Mesenchymal stem cell (in vitro differentiated cells and primary cell): ENCODE measurements around the gene WIPF3. TPM values are rescaled to one million over a fixed set of nuclear protein-coding genes. Genes with fewer than 3 reads are reported as not detected.
"Not testable (repeated sequence)": the region's sequence is repeated elsewhere in the genome, so short reads cannot be mapped to it uniquely, and the experiment has no call there.

Experiments used
- DNase-seq: peaks from one replicate; pipeline ENCODE4 v3.0.0-alpha.2; 2013
- H2AFZ ChIP-seq: one replicate; pipeline ENCODE4 v1.6.1; 2013; ENCODE audit warnings: low read depth, mild to moderate bottlenecking, control low read depth, inconsistent platforms, low read length, moderate library complexity
- H2AK5ac ChIP-seq: 2 replicates; pipeline ENCODE4 v1.6.1; 2013; ENCODE audit warnings: low read length, moderate library complexity, mild to moderate bottlenecking, inconsistent platforms; ENCODE audit not compliant: severe bottlenecking
- H2BK120ac ChIP-seq: one replicate; pipeline ENCODE4 v1.6.1; 2013; ENCODE audit warnings: low read depth, mild to moderate bottlenecking, inconsistent platforms, low read length, moderate library complexity
- H2BK12ac ChIP-seq, 2 experiments: one replicate each; pipeline ENCODE4 v1.6.1; 2013; ENCODE audit warnings: inconsistent platforms in 2 of 2, low read length in 2 of 2, mild to moderate bottlenecking in 2 of 2, moderate library complexity in 2 of 2, control low read depth in 1 of 2
- H2BK15ac ChIP-seq: one replicate; pipeline ENCODE4 v1.6.1; 2013; ENCODE audit warnings: mild to moderate bottlenecking, low read depth, inconsistent platforms; ENCODE audit not compliant: poor library complexity, severe bottlenecking
- H2BK5ac ChIP-seq: 2 replicates; pipeline ENCODE4 v1.6.1; 2013; ENCODE audit warnings: low read depth, mild to moderate bottlenecking, low read length, control low read depth, inconsistent platforms; ENCODE audit not compliant: poor library complexity, severe bottlenecking
- H3K14ac ChIP-seq, 2 experiments: one replicate each; pipeline ENCODE4 v1.6.1; 2013; ENCODE audit warnings: inconsistent platforms in 2 of 2, low read length in 2 of 2, control low read depth in 1 of 2, mild to moderate bottlenecking in 1 of 2, moderate library complexity in 1 of 2
- H3K18ac ChIP-seq, 2 experiments: one replicate each; pipeline ENCODE4 v1.6.1; 2013; ENCODE audit warnings: inconsistent platforms in 2 of 2, low read length in 2 of 2, control low read depth in 1 of 2, low read depth in 1 of 2, mild to moderate bottlenecking in 1 of 2
- H3K23ac ChIP-seq, 2 experiments: one replicate each; pipeline ENCODE4 v1.6.1; 2013; ENCODE audit warnings: inconsistent platforms in 2 of 2, low read length in 2 of 2, mild to moderate bottlenecking in 2 of 2, moderate library complexity in 2 of 2, control low read depth in 1 of 2
- H3K27ac ChIP-seq: 2 replicates; pipeline ENCODE4 v1.5.1; 2013; ENCODE audit warnings: mild to moderate bottlenecking, moderate library complexity, low read length, control low read depth, inconsistent platforms; ENCODE audit not compliant: poor library complexity, severe bottlenecking
- H3K27me3 ChIP-seq, 2 experiments: 2 replicates each; pipeline versions ENCODE4 v1.6.1 to v1.7.0; 2013; ENCODE audit warnings: low read length in 2 of 2, mild to moderate bottlenecking in 2 of 2, moderate library complexity in 2 of 2, control low read depth in 1 of 2, inconsistent platforms in 1 of 2; ENCODE audit not compliant: control insufficient read depth in 1 of 2, insufficient read depth in 1 of 2
- H3K36me3 ChIP-seq, 2 experiments: 2 replicates each; pipeline versions ENCODE4 v1.6.1 to v1.7.0; 2013; ENCODE audit warnings: low read length in 2 of 2, control low read depth in 1 of 2, inconsistent platforms in 1 of 2, low read depth in 1 of 2, mild to moderate bottlenecking in 1 of 2; ENCODE audit not compliant: insufficient read depth in 2 of 2, control insufficient read depth in 1 of 2
- H3K4ac ChIP-seq, 2 experiments: one replicate each; pipeline ENCODE4 v1.6.1; 2013; ENCODE audit warnings: inconsistent platforms in 2 of 2, low read length in 2 of 2, mild to moderate bottlenecking in 2 of 2, moderate library complexity in 2 of 2, control low read depth in 1 of 2, low read depth in 1 of 2
- H3K4me1 ChIP-seq: 2 replicates; pipeline ENCODE4 v1.6.1; 2013; ENCODE audit warnings: low read depth, low read length, control low read depth; ENCODE audit not compliant: control insufficient read depth, insufficient read depth
- H3K4me2 ChIP-seq: 2 replicates; pipeline ENCODE4 v1.6.1; 2013; ENCODE audit warnings: low read length, mild to moderate bottlenecking, inconsistent platforms; ENCODE audit not compliant: poor library complexity, severe bottlenecking
- H3K4me3 ChIP-seq, 2 experiments: 2 replicates each; pipeline versions ENCODE4 v1.5.1 to v1.7.0; 2013; ENCODE audit warnings: low read length in 2 of 2, mild to moderate bottlenecking in 2 of 2, control low read depth in 1 of 2, low read depth in 1 of 2; ENCODE audit not compliant: insufficient read depth in 1 of 2
- H3K79me1 ChIP-seq: replicated peaks from 2 replicates; pipeline ENCODE4 v1.6.1; 2013; ENCODE audit warnings: mild to moderate bottlenecking, control low read depth, low read length, inconsistent platforms; ENCODE audit not compliant: poor library complexity, severe bottlenecking
- H3K9ac ChIP-seq: 2 replicates; pipeline ENCODE4 v1.7.0; 2013; ENCODE audit warnings: mild to moderate bottlenecking, low read length, moderate library complexity
- H3K9me3 ChIP-seq: 2 replicates; pipeline ENCODE4 v1.7.0; 2013; ENCODE audit warnings: mild to moderate bottlenecking, low read length; ENCODE audit not compliant: control insufficient read depth
- H4K8ac ChIP-seq: one replicate; pipeline ENCODE4 v1.6.1; 2013; ENCODE audit warnings: inconsistent platforms, mild to moderate bottlenecking, low read length, moderate library complexity
- H4K91ac ChIP-seq: one replicate; pipeline ENCODE4 v1.6.1; 2013; ENCODE audit warnings: mild to moderate bottlenecking, low read length, inconsistent platforms
- WGBS: methylation state at CpG from one replicate; pipeline ENCODE4 v1.1.7; 2013; ENCODE audit warnings: mixed read lengths; 5-methylcytosine and 5-hydroxymethylcytosine counted together
- small RNA-seq: library from polyadenylated mRNA; stranded (forward); fragments of <200 nt; extraction: miRNeasy Mini kit (QIAGEN cat#:217004); gene quantifications from one replicate; pipeline ENCODE3, GENCODE V24; 2013; ENCODE audit warnings: low read depth

WIPF3 gene

DNA sequence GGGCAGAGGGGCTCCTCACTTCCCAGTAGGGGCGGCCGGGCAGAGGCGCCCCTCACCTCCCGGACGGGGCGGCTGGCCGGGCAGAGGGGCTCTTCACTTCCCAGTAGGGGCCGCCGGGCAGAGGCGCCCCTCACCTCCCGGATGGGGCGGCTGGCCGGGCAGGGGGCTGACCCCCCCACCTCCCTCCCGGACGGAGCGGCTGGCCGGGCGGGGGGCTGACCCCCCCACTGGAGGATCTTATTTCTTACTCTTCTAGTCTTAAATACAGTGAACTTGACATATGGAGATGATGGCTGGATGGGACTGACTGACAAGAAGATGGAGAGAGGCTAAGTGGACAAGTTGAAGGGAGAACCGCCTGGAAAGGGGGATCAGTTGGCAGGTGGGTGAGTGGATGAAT is 155.3 kb downstream of the WIPF3 start:
- not testable (repeated sequence) for DNase-seq, H3K4ac ChIP-seq, H3K18ac ChIP-seq, H3K4me3 ChIP-seq, H4K8ac ChIP-seq, H3K27ac ChIP-seq, H2AFZ ChIP-seq, H3K4me2 ChIP-seq, H3K4me1 ChIP-seq, H3K9ac ChIP-seq, H3K27me3 ChIP-seq, H2BK12ac ChIP-seq, H2BK120ac ChIP-seq, H4K91ac ChIP-seq, H2BK5ac ChIP-seq, H2AK5ac ChIP-seq, H3K14ac ChIP-seq, H2BK15ac ChIP-seq, H3K9me3 ChIP-seq, H3K23ac ChIP-seq
- 100% methylated on average over 5 of the region's 19 CpGs for WGBS
- Histone ChIP-seq H3K36me3 (peaks cover 8 to 55% of the 10 kb centered on the region in 2 experiments), H3K79me1 (peaks cover 40% of the 10 kb centered on the region)

- Histone ChIP-seq H3K23ac (no peak overlapping the region), H3K18ac (no peak overlapping the region), H4K8ac (no peak overlapping the region), H2BK12ac (no peak overlapping the region), H2BK15ac (no peak overlapping the region), H2AFZ (no peak overlapping the region), H3K79me1 (peaks cover 38% of the 10 kb centered on the region), H3K27me3 (no peaks in the 10 kb centered on the region), H3K36me3 (peaks cover 8 to 60% of the 10 kb centered on the region in 2 experiments), H2AK5ac (no peak overlapping the region), H4K91ac (no peak overlapping the region), H3K4me1 (peaks cover 6% of the 10 kb centered on the region), H2BK5ac (no peak overlapping the region), H3K14ac (no peak overlapping the region), H3K27ac (no peak overlapping the region), H3K4me2 (no peak overlapping the region), H3K9me3 (no peaks in the 10 kb centered on the region), H3K4me3 (no peak overlapping the region), H3K9ac (no peak overlapping the region), H2BK120ac (no peak overlapping the region), H3K4ac (no peak overlapping the region)
- DNase-seq: no peak
- 90% methylated on average over 1 of the region's 1 CpG for WGBS
Observed at GRCh38 chr7:29962035-29962434, 155.7 kb downstream of the WIPF3 start.

- Histone ChIP-seq H2BK120ac (no peak overlapping the region), H3K4me2 (no peak overlapping the region), H3K36me3 (peaks cover 3 to 61% of the 10 kb centered on the region in 2 experiments), H3K9me3 (no peaks in the 10 kb centered on the region), H3K18ac (no peak overlapping the region), H3K14ac (no peak overlapping the region), H2BK15ac (no peak overlapping the region), H2AK5ac (no peak overlapping the region), H4K91ac (no peak overlapping the region), H2BK5ac (no peak overlapping the region), H3K4me3 (no peak overlapping the region), H3K27me3 (no peaks in the 10 kb centered on the region), H3K27ac (no peak overlapping the region), H3K79me1 (peaks cover 22% of the 10 kb centered on the region), H3K4ac (no peak overlapping the region), H3K9ac (no peak overlapping the region), H2AFZ (no peak overlapping the region), H3K23ac (no peak overlapping the region), H4K8ac (no peak overlapping the region), H2BK12ac (no peak overlapping the region), H3K4me1 (peaks cover 2% of the 10 kb centered on the region)
- no peak for DNase-seq
- WGBS: 98% methylated on average over 3 of the region's 3 CpGs
Observed at GRCh38 chr7:29965030-29965429, 158.7 kb downstream of the WIPF3 start.

Small RNA genes lying within 50 kb of the gene (small RNA-seq; reads per million reads assigned to genes)
- gene RF01210: not detected
